HEK293 (cell line): ENCODE data around the gene ERBB4.

ENCODE experiments used
- CTCF ChIA-PET: fragments of 350-600 bp; formaldehyde crosslinking; extraction: SDS; loops from one replicate; lab custom pipeline; 2021; ENCODE audit warnings: antibody characterized with exemption; lab: Yijun Ruan, JAX
- POLR2A ChIA-PET: fragments of 300-600 bp; formaldehyde crosslinking; extraction: SDS; loops from one replicate; lab custom pipeline; 2020; ENCODE audit warnings: antibody characterized with exemption, inconsistent platforms; lab: Yijun Ruan, JAX
- H3K27ac ChIP-seq: fragments of 200-500 bp; sonication (Bioruptor generic); 2 replicates; pipeline ENCODE4 v1.5.1; 2014; ENCODE audit warnings: low read depth, low read length, control low read depth, inconsistent platforms; ENCODE audit errors: extremely low read depth
- H3K36me3 ChIP-seq, 2 experiments: fragments of 200-500 bp in 1 of 2; sonication (Bioruptor generic) in 1 of 2; 1 replicate in 1 of 2; 2 replicates in 1 of 2; pipeline ENCODE4 v1.5.1; 2014 to 2017; ENCODE audit warnings: inconsistent platforms in 2 of 2, low read length in 2 of 2; ENCODE audit not compliant: control insufficient read depth in 2 of 2, insufficient read depth in 1 of 2
- H3K4me1 ChIP-seq: fragments of 200-500 bp; sonication (Bioruptor generic); 2 replicates; pipeline ENCODE4 v1.5.1; 2014; ENCODE audit warnings: mild to moderate bottlenecking, low read length, inconsistent platforms; ENCODE audit not compliant: control insufficient read depth, insufficient read depth
- H3K4me3 ChIP-seq: 2 replicates; pipeline ENCODE4 v1.5.1; 2011; ENCODE audit warnings: low read depth, mild to moderate bottlenecking, control low read depth, low read length, moderate library complexity
- H3K9me3 ChIP-seq: fragments of 200-500 bp; sonication (Bioruptor generic); 2 replicates; pipeline ENCODE4 v1.5.1; 2014; ENCODE audit warnings: low read depth, low read length, inconsistent platforms; ENCODE audit not compliant: control insufficient read depth, insufficient read depth
- FEZF1 ChIP-seq: fragments of 450-650 bp; formaldehyde crosslinking; IDR thresholded peaks from 2 replicates; pipeline ENCODE4 v1.5.1; 2016; ENCODE audit warnings: missing biosample characterization, missing genetic modification characterization
- GFI1B ChIP-seq: fragments of 450-650 bp; formaldehyde crosslinking; IDR thresholded peaks from 2 replicates; pipeline ENCODE4 v1.5.1; 2016; ENCODE audit warnings: missing biosample characterization, missing genetic modification characterization
- GLIS2 ChIP-seq: fragments of 450-650 bp; formaldehyde crosslinking; IDR thresholded peaks from 2 replicates; pipeline ENCODE4 v1.5.1; 2016; ENCODE audit warnings: missing biosample characterization, missing genetic modification characterization
- MYNN ChIP-seq: fragments of 450-650 bp; formaldehyde crosslinking; IDR thresholded peaks from 2 replicates; pipeline ENCODE4 v1.5.1; 2016; ENCODE audit warnings: missing biosample characterization, missing genetic modification characterization, borderline replicate concordance
- SP7 ChIP-seq: fragments of 450-650 bp; formaldehyde crosslinking; IDR thresholded peaks from 2 replicates; pipeline ENCODE4 v1.5.1; 2016; ENCODE audit warnings: missing biosample characterization, missing genetic modification characterization
- ZBTB21 ChIP-seq: fragments of 450-650 bp; formaldehyde crosslinking; IDR thresholded peaks from 2 replicates; pipeline ENCODE4 v1.5.1; 2017; ENCODE audit warnings: missing biosample characterization, missing genetic modification characterization
- ZNF10 ChIP-seq: fragments of 450-650 bp; formaldehyde crosslinking; IDR thresholded peaks from 2 replicates; pipeline ENCODE4 v1.5.1; 2017; ENCODE audit warnings: missing biosample characterization, missing genetic modification characterization
- ZNF214 ChIP-seq: fragments of 450-650 bp; formaldehyde crosslinking; IDR thresholded peaks from 2 replicates; pipeline ENCODE4 v1.5.1; 2017; ENCODE audit warnings: missing biosample characterization, mild to moderate bottlenecking, missing genetic modification characterization, borderline replicate concordance
- ZNF302 ChIP-seq: fragments of 450-650 bp; formaldehyde crosslinking; IDR thresholded peaks from 2 replicates; pipeline ENCODE4 v1.5.1; 2016; ENCODE audit warnings: missing biosample characterization, missing genetic modification characterization, low read depth
- ZNF341 ChIP-seq: fragments of 450-650 bp; formaldehyde crosslinking; IDR thresholded peaks from 2 replicates; pipeline ENCODE4; 2016; ENCODE audit warnings: low read depth, missing biosample characterization, missing genetic modification characterization
- ZNF354C ChIP-seq: fragments of 450-650 bp; formaldehyde crosslinking; IDR thresholded peaks from 2 replicates; pipeline ENCODE4 v1.5.1; 2016; ENCODE audit warnings: missing biosample characterization, missing genetic modification characterization, low read depth, borderline replicate concordance
- ZNF37A ChIP-seq: fragments of 450-650 bp; IDR thresholded peaks from 2 replicates; pipeline ENCODE4 v1.5.1; 2018; ENCODE audit warnings: missing biosample characterization, missing genetic modification characterization
- ZNF391 ChIP-seq: fragments of 450-650 bp; formaldehyde crosslinking; IDR thresholded peaks from 2 replicates; pipeline ENCODE4 v1.5.1; 2016; ENCODE audit warnings: low read depth, missing biosample characterization, missing genetic modification characterization, borderline replicate concordance
- ZXDB ChIP-seq: fragments of 450-650 bp; formaldehyde crosslinking; IDR thresholded peaks from 2 replicates; pipeline ENCODE4 v1.5.1; 2016; ENCODE audit warnings: missing biosample characterization, missing genetic modification characterization
- TF ChIP-seq, protein P1 (sequence below): fragments of 450-650 bp; formaldehyde crosslinking; optimal IDR thresholded peaks from 2 replicates; pipeline ENCODE3; 2016; ENCODE audit warnings: missing biosample characterization, mild to moderate bottlenecking, missing genetic modification characterization
- TF ChIP-seq, protein P2 (sequence below): fragments of 450-650 bp; formaldehyde crosslinking; conservative IDR thresholded peaks from 2 replicates; pipeline ENCODE4 v1.5.1; 2016; ENCODE audit warnings: low read depth, missing biosample characterization, missing genetic modification characterization
- TF ChIP-seq, protein P3 (sequence below): fragments of 450-650 bp; formaldehyde crosslinking; IDR thresholded peaks from 2 replicates; pipeline ENCODE4 v1.5.1; 2016; ENCODE audit warnings: missing biosample characterization, missing genetic modification characterization
- TF ChIP-seq, protein P4 (sequence below): fragments of 450-650 bp; formaldehyde crosslinking; IDR thresholded peaks from 2 replicates; pipeline ENCODE4 v1.5.1; 2016; ENCODE audit warnings: missing biosample characterization, missing genetic modification characterization

The ERBB4 gene

DNA sequence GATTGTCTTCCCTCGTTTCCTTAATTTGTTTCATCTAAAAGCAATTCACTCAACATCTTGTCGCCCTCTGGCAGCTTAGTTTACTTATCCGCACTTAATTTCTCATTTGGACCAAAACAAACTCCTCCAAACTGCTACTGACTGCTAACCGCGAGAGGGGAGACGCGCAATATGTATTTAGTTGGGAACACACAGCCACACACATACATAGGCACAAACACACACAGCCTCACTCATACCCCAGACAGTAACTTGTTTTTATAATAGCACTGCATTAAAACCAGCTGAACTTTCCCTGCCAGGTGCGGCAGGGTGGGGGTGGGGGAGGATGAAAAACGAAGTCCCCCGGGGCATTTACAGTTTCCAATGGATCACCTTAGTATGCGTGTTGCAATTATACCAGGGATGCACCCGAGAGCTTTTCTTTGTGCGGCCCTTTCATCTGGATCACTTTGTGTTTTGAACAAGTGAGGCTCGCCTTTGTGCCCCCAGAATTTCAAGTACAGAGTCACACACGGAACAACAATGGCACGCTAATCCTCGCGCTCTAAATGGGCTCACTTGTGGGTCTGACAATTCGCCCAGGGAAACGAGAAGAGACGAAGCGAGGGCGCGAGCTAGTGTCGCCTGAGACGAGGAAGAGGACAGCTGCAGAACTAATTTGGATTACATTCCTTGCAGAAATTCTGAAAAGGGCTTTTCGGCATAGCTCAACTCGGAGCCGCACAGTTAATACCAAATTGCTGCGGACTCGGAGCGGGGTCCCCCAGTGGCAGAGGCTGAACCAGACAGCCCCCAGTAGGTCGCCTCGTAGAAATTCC lies 2.4 kb downstream of the ERBB4 start (continued):
- TF ChIP-seq, protein P1, sequence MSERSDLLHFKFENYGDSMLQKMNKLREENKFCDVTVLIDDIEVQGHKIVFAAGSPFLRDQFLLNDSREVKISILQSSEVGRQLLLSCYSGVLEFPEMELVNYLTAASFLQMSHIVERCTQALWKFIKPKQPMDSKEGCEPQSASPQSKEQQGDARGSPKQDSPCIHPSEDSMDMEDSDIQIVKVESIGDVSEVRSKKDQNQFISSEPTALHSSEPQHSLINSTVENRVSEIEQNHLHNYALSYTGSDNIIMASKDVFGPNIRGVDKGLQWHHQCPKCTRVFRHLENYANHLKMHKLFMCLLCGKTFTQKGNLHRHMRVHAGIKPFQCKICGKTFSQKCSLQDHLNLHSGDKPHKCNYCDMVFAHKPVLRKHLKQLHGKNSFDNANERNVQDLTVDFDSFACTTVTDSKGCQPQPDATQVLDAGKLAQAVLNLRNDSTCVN: peak; percentile 17
- TF ChIP-seq ZNF302 (no peak), ZNF214 (tag by site-specific recombination) (no peak), ZNF37A (no peak), ZXDB (tag by site-specific recombination) (no peak), ZNF341 (tag by site-specific recombination) (no peak), SP7 (tag by site-specific recombination) (no peak)
- TF ChIP-seq, protein P2, sequence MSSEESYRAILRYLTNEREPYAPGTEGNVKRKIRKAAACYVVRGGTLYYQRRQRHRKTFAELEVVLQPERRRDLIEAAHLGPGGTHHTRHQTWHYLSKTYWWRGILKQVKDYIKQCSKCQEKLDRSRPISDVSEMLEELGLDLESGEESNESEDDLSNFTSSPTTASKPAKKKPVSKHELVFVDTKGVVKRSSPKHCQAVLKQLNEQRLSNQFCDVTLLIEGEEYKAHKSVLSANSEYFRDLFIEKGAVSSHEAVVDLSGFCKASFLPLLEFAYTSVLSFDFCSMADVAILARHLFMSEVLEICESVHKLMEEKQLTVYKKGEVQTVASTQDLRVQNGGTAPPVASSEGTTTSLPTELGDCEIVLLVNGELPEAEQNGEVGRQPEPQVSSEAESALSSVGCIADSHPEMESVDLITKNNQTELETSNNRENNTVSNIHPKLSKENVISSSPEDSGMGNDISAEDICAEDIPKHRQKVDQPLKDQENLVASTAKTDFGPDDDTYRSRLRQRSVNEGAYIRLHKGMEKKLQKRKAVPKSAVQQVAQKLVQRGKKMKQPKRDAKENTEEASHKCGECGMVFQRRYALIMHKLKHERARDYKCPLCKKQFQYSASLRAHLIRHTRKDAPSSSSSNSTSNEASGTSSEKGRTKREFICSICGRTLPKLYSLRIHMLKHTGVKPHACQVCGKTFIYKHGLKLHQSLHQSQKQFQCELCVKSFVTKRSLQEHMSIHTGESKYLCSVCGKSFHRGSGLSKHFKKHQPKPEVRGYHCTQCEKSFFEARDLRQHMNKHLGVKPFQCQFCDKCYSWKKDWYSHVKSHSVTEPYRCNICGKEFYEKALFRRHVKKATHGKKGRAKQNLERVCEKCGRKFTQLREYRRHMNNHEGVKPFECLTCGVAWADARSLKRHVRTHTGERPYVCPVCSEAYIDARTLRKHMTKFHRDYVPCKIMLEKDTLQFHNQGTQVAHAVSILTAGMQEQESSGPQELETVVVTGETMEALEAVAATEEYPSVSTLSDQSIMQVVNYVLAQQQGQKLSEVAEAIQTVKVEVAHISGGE (tag by site-specific recombination): no peak
- TF ChIP-seq, protein P3, sequence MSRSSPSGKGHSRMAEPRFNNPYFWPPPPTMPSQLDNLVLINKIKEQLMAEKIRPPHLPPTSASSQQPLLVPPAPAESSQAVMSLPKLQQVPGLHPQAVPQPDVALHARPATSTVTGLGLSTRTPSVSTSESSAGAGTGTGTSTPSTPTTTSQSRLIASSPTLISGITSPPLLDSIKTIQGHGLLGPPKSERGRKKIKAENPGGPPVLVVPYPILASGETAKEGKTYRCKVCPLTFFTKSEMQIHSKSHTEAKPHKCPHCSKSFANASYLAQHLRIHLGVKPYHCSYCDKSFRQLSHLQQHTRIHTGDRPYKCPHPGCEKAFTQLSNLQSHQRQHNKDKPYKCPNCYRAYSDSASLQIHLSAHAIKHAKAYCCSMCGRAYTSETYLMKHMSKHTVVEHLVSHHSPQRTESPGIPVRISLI: no peak

DNA sequence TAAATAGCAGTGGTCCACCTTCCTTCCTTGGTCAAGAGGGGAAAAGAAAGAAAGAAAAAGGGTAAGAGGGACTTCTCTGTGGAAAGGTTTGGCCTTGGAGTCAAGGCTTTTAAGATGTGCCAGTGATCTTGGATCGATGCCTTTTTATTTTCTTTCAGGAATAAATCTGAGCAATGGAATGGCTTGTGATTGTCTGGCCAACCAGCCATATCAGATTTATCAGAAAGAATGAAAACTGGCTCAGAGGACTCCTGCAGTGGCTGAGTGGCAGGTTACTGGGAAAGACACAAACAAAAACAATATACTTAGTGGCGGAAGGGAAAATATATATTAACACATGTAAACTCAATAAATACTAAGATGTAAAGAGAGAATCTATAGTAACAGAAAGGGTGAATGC lies 4.3 kb downstream of the ERBB4 start:
- H3K27ac ChIP-seq: no peak overlapping the region
- POLR2A ChIA-PET: no interaction called here
- peaks cover 42% of the 10 kb centered on the region for H3K4me1 ChIP-seq
- TF ChIP-seq FEZF1 (tag by site-specific recombination): peak; percentile 23; the same call in 1 of the 2 replicates
- TF ChIP-seq GFI1B: 0 out of 2 replicates have a peak, but pooled peaks have one; percentile 51
- TF ChIP-seq ZBTB21 (tag by site-specific recombination): no peak
- H3K9me3 ChIP-seq: no peaks in the 10 kb centered on the region
- CTCF ChIA-PET: interaction anchor here (1.3 kb wide), 1 partner anchor 14 kb away, joined by 4 read pairs; no protein-coding TSS in a partner anchor
- no peaks in the 10 kb centered on the region for H3K36me3 ChIP-seq
- no peak overlapping the region for H3K4me3 ChIP-seq

DNA sequence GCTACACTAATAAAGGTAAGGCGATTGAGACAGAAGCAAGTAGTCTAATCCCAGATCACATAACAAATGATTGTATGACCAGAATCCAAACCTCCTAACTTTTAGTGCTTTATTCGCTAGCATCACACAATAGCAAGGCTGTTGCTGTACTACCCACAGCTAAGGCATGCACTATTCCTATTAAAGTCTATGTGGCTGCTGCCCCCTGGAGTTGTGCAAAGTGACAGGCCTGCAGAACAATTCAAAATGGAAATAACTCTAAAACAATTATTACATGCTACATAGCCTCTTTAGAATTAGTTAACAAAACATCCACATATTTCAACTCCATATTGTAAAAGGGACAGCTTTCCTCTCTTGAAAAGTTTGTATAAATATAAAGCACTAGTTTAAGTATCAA lies 6.0 kb downstream of the ERBB4 start:
- TF ChIP-seq ZNF354C (tag by site-specific recombination) (no peak), ZNF10 (tag by site-specific recombination) (no peak), MYNN (no peak), ZNF391 (no peak), GLIS2 (tag by site-specific recombination) (no peak)
- TF ChIP-seq, protein P4, sequence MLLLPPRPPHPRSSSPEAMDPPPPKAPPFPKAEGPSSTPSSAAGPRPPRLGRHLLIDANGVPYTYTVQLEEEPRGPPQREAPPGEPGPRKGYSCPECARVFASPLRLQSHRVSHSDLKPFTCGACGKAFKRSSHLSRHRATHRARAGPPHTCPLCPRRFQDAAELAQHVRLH (tag by site-specific recombination): peak; percentile 70; the same call in 1 of the 2 replicates
- H3K27ac ChIP-seq: no peak overlapping the region
- POLR2A ChIA-PET: no interaction called here
- H3K9me3 ChIP-seq: no peaks in the 10 kb centered on the region
- no peaks in the 10 kb centered on the region for H3K36me3 ChIP-seq
- CTCF ChIA-PET: interaction anchor here (0.6 to 1.6 kb wide), 8 partner anchors 9 to 788 kb away, joined by 3 to 16 read pairs (median 3); no protein-coding TSS in a partner anchor
- peaks cover 42% of the 10 kb centered on the region for H3K4me1 ChIP-seq
- H3K4me3 ChIP-seq: no peak overlapping the region
